ENCODE results near the gene MAP3K19. TPM values are rescaled to one million over a fixed set of nuclear protein-coding genes. Genes with fewer than 3 reads are reported as not detected.

Gene MAP3K19
- polyA plus RNA-seq, 4 donors, result 0.03 TPM; not detected in 3

DNA sequence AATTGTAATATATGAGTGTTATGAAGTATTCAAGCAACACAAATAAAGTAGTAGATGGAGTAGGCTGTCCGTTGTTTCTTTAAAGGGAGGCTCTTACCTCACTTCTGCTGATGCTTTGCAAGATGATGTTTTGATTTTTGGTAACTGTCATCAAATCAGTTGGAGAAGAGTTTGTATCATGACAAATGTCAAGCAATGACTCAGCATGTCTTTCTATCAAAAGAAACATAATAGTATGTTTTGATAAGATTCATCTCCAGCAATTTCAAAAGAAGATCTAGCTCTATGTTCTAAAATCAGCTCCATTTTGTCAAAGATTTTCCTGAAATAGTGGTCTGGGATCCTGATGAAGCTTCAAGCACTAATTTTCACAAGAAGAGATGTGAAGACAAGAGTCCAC lies 25.6 kb downstream of the MAP3K19 start:
- H3K36me3 ChIP-seq (ENCODE audit: control insufficient read depth in 3 of 3, insufficient read depth in 2 of 3, low read depth in 1 of 3, low read length in 3 of 3), result no peaks in the 10 kb centered on the region
- no peak overlapping the region for H3K27ac ChIP-seq (ENCODE audit: low read depth in 1 of 3, low read length in 2 of 3)
- DNase-seq (no peak), FAIRE-seq (no peak)
- H3K4me1 ChIP-seq (ENCODE audit: control insufficient read depth in 3 of 3, insufficient read depth in 2 of 3, low read depth in 1 of 3, low read length in 2 of 3), result no peaks in the 10 kb centered on the region
- no peak overlapping the region for H3K4me3 ChIP-seq (ENCODE audit: low read depth in 1 of 3, low read length in 3 of 3)
- H3K27me3 ChIP-seq (ENCODE audit: control insufficient read depth in 3 of 3, insufficient read depth in 3 of 3, low read length in 3 of 3), result no peaks in the 10 kb centered on the region
- 87 to 96% (median 94%) methylated on average over 1 of the region's 1 CpG for WGBS, 3 donors
- no peaks in the 10 kb centered on the region for H3K9me3 ChIP-seq (ENCODE audit: control insufficient read depth in 2 of 2, insufficient read depth in 1 of 2, low read depth in 1 of 2, low read length in 1 of 2)

DNA sequence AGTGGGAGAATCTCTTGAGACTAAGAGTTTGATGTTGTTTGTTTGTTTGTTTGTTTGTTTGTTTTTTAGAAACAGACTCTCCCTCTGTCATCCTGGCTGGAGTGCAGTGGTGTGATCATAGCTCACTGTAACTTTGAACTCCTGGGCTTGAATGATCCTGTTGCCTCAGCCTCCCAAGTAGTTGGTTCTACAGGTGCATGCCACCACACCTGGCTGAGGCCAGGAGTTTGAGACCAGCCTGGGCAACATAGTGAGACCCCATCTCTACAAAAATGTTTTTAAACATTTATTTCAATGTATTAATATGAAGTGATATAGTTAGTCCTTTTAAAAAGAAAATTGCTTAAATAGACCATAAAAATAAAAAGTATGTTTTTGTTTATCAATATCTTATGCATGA lies 35.6 kb downstream of the MAP3K19 start:
- H3K27ac ChIP-seq (ENCODE audit: low read depth in 1 of 3, low read length in 2 of 3), result no peak overlapping the region
- H3K27me3 ChIP-seq (ENCODE audit: control insufficient read depth in 3 of 3, insufficient read depth in 3 of 3, low read length in 3 of 3), result no peaks in the 10 kb centered on the region
- H3K9me3 ChIP-seq (ENCODE audit: control insufficient read depth in 2 of 2, insufficient read depth in 1 of 2, low read depth in 1 of 2, low read length in 1 of 2), result peaks cover 0 to 4% of the 10 kb centered on the region in 2 donors
- no peak overlapping the region for H3K4me3 ChIP-seq (ENCODE audit: low read depth in 1 of 3, low read length in 3 of 3)
- FAIRE-seq, result no peak
- DNase-seq, result no peak
- no peaks in the 10 kb centered on the region for H3K4me1 ChIP-seq (ENCODE audit: control insufficient read depth in 3 of 3, insufficient read depth in 2 of 3, low read depth in 1 of 3, low read length in 2 of 3)
- H3K36me3 ChIP-seq (ENCODE audit: control insufficient read depth in 3 of 3, insufficient read depth in 2 of 3, low read depth in 1 of 3, low read length in 3 of 3), result no peaks in the 10 kb centered on the region

DNA sequence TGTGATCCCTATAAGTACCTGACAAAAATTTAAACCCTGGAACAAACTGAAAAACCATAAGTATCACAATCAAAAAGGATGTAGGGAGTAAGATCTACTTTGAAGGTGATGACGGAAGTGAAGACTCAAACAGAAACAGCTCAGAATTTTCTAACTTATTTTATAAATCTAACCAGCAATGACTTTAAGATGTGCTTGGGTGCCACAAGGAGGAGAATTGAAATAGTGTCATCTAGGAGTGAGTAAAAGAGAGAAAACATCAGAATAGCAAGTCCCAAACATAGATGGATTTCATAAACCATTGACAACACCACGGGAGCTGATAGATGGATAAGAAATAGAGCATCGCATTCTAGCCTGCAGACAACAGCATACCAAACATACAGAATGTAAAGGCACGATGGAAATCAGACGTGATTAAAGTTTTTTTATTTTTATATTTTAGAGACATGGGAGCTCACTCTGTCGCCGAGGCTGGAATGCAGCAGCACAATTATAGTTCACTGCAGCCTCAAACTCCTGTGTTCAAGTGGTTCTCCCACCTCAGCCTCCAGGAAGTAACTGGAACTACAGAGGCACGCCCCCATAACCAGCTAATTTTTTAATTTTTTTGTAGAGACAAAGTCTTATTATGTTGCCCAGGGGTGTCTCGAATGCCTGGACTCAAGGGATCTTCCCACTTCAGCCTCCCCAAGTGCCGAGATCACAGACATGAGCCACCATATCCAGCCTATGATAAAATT lies 36.9 kb downstream of the MAP3K19 start:
- no peak for FAIRE-seq
- Histone ChIP-seq H3K27ac (ENCODE audit: low read depth in 1 of 3, low read length in 2 of 3) (no peak overlapping the region), H3K4me1 (ENCODE audit: control insufficient read depth in 3 of 3, insufficient read depth in 2 of 3, low read depth in 1 of 3, low read length in 2 of 3) (no peaks in the 10 kb centered on the region), H3K9me3 (ENCODE audit: control insufficient read depth in 2 of 2, insufficient read depth in 1 of 2, low read depth in 1 of 2, low read length in 1 of 2) (no peaks in the 10 kb centered on the region), H3K27me3 (ENCODE audit: control insufficient read depth in 3 of 3, insufficient read depth in 3 of 3, low read length in 3 of 3) (no peaks in the 10 kb centered on the region), H3K36me3 (ENCODE audit: control insufficient read depth in 3 of 3, insufficient read depth in 2 of 3, low read depth in 1 of 3, low read length in 3 of 3) (no peaks in the 10 kb centered on the region), H3K4me3 (ENCODE audit: low read depth in 1 of 3, low read length in 3 of 3) (no peak overlapping the region)
- no peak for DNase-seq
- WGBS, 3 donors, result 76 to 84% (median 82%) methylated on average over 10 of the region's 10 CpGs

DNA sequence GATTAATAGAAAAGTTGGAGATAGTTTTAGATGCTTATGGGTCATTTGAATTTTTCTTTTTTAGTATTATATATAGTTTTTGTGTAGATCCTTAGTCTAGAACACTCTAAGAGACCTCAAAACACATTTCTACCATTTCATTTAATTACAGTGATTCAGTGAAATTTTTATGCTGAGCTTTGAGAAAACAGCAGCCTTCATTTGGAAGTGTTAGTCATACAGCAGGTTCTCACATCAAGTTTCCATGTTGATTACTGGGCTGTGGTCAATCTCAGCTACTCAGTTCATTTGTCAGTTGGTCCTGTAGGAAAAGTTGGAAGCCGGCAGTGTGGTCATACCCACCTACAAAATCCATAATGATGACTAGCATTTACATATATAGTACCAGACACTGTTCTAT lies 37.9 kb downstream of the MAP3K19 start:
- peaks cover 0 to 8% (median 0%) of the 10 kb centered on the region in 3 donors for H3K27me3 ChIP-seq (ENCODE audit: control insufficient read depth in 3 of 3, insufficient read depth in 3 of 3, low read length in 3 of 3)
- no peaks in the 10 kb centered on the region for H3K9me3 ChIP-seq (ENCODE audit: control insufficient read depth in 2 of 2, insufficient read depth in 1 of 2, low read depth in 1 of 2, low read length in 1 of 2)
- WGBS, 3 donors, result 85 to 93% (median 93%) methylated on average over 1 of the region's 1 CpG
- DNase-seq (no peak), FAIRE-seq (no peak)
- H3K4me1 ChIP-seq (ENCODE audit: control insufficient read depth in 3 of 3, insufficient read depth in 2 of 3, low read depth in 1 of 3, low read length in 2 of 3), result no peaks in the 10 kb centered on the region
- no peak overlapping the region for H3K27ac ChIP-seq (ENCODE audit: low read depth in 1 of 3, low read length in 2 of 3)
- no peak overlapping the region for H3K4me3 ChIP-seq (ENCODE audit: low read depth in 1 of 3, low read length in 3 of 3)
- H3K36me3 ChIP-seq (ENCODE audit: control insufficient read depth in 3 of 3, insufficient read depth in 2 of 3, low read depth in 1 of 3, low read length in 3 of 3), result no peaks in the 10 kb centered on the region

DNA sequence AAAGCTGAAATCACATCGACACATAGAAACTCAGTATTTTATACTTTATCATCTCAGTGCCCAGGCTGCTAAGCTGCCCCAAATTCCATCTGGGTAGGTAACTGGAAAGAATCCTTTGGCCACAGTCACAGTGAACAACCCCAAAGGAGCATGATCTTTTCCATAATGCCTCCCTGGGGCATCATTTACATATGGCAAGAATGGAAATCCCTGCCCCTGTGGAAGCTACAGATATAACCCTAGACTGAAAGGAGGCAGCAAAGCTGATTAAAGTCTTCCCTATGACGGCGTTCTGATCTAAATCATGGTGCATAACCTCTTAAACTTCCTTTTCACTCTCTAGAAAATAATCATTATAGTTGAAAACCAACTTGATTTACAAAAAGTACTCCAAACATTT lies 41.5 kb downstream of the MAP3K19 start:
- FAIRE-seq (no peak), DNase-seq (no peak)
- no peaks in the 10 kb centered on the region for H3K36me3 ChIP-seq (ENCODE audit: control insufficient read depth in 3 of 3, insufficient read depth in 2 of 3, low read depth in 1 of 3, low read length in 3 of 3)
- peaks cover 0 to 8% (median 0%) of the 10 kb centered on the region in 3 donors for H3K27me3 ChIP-seq (ENCODE audit: control insufficient read depth in 3 of 3, insufficient read depth in 3 of 3, low read length in 3 of 3)
- H3K27ac ChIP-seq (ENCODE audit: low read depth in 1 of 3, low read length in 2 of 3), result no peak overlapping the region
- H3K9me3 ChIP-seq (ENCODE audit: control insufficient read depth in 2 of 2, insufficient read depth in 1 of 2, low read depth in 1 of 2, low read length in 1 of 2), result no peaks in the 10 kb centered on the region
- 65 to 69% (median 67%) methylated on average over 3 of the region's 3 CpGs for WGBS, 3 donors
- H3K4me3 ChIP-seq (ENCODE audit: low read depth in 1 of 3, low read length in 3 of 3), result no peak overlapping the region
- H3K4me1 ChIP-seq (ENCODE audit: control insufficient read depth in 3 of 3, insufficient read depth in 2 of 3, low read depth in 1 of 3, low read length in 2 of 3), result no peaks in the 10 kb centered on the region

DNA sequence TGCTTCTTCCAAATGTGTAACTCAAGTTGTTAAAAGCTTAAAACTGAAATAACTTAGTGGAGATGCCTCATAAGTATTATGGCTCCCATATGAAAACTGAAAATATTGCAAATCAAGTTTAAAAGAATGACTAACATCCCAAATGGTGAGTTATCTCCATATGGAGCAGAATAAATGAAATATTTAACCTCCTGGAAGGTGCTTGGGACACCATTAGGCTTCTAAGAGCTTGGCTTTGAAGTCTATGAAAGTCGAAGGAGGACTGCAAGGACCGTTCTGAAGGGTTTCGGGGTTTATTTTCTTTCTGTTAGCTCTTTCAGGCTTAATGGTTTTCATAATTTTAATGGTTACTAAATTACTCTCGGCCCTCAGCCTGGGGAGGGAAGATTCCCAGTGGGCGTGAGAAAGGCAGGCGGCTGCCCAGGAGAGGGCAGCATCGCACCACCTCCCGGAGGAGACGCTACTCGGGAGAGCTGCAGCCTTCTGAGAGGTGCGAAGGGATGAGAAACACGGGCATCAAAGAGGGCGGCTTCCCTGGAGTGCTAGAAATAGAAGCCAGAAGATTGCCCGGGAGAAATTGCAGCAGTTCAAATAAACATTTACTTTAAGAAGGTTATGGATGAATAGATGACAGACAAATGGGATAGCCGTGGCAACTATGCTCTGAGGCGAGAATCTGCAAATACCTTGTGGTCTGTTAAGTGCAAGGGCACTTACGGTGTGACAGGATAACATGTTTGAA lies 43.1 kb downstream of the MAP3K19 start:
- WGBS, 3 donors, result 9 to 13% (median 10%) methylated on average over 17 of the region's 17 CpGs
- peaks cover 0 to 8% (median 0%) of the 10 kb centered on the region in 3 donors for H3K27me3 ChIP-seq (ENCODE audit: control insufficient read depth in 3 of 3, insufficient read depth in 3 of 3, low read length in 3 of 3)
- DNase-seq (peak; percentile 68 to 81), FAIRE-seq (no peak)
- H3K27ac ChIP-seq (ENCODE audit: low read depth in 1 of 3, low read length in 2 of 3), result no peak overlapping the region
- H3K36me3 ChIP-seq (ENCODE audit: control insufficient read depth in 3 of 3, insufficient read depth in 2 of 3, low read depth in 1 of 3, low read length in 3 of 3), result no peaks in the 10 kb centered on the region
- H3K4me3 ChIP-seq (ENCODE audit: low read depth in 1 of 3, low read length in 3 of 3), result no peak overlapping the region
- no peaks in the 10 kb centered on the region for H3K9me3 ChIP-seq (ENCODE audit: control insufficient read depth in 2 of 2, insufficient read depth in 1 of 2, low read depth in 1 of 2, low read length in 1 of 2)
- peaks cover 0 to 2% (median 0%) of the 10 kb centered on the region in 3 donors for H3K4me1 ChIP-seq (ENCODE audit: control insufficient read depth in 3 of 3, insufficient read depth in 2 of 3, low read depth in 1 of 3, low read length in 2 of 3)

DNA sequence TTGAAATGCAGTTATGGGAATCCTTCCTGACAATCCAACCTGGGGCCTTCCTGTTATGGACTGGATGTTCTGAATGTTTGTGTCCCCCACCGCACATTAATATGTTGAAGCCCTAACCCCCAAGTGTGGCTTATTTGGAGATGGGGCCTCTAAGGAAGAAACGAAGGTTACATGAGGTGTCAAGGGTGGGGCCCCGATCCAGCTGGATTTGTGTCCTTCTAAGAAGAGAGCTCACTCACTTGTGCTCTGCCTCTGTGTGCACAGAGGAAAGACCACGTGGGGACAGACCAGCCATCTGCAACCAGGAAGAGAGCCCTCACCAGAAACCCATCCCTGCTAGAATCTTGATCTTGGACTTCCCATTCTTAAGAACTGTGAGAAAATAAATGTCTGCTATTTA lies 44.4 kb downstream of the MAP3K19 start:
- FAIRE-seq, result no peak
- 86 to 89% (median 87%) methylated on average over 4 of the region's 4 CpGs for WGBS, 3 donors
- DNase-seq, result no peak
- no peaks in the 10 kb centered on the region for H3K9me3 ChIP-seq (ENCODE audit: control insufficient read depth in 2 of 2, insufficient read depth in 1 of 2, low read depth in 1 of 2, low read length in 1 of 2)
- peaks cover 0 to 8% (median 0%) of the 10 kb centered on the region in 3 donors for H3K27me3 ChIP-seq (ENCODE audit: control insufficient read depth in 3 of 3, insufficient read depth in 3 of 3, low read length in 3 of 3)
- no peaks in the 10 kb centered on the region for H3K36me3 ChIP-seq (ENCODE audit: control insufficient read depth in 3 of 3, insufficient read depth in 2 of 3, low read depth in 1 of 3, low read length in 3 of 3)
- H3K4me1 ChIP-seq (ENCODE audit: control insufficient read depth in 3 of 3, insufficient read depth in 2 of 3, low read depth in 1 of 3, low read length in 2 of 3), result peaks cover 0 to 2% (median 0%) of the 10 kb centered on the region in 3 donors
- no peak overlapping the region for H3K4me3 ChIP-seq (ENCODE audit: low read depth in 1 of 3, low read length in 3 of 3)
- no peak overlapping the region for H3K27ac ChIP-seq (ENCODE audit: low read depth in 1 of 3, low read length in 2 of 3)

DNA sequence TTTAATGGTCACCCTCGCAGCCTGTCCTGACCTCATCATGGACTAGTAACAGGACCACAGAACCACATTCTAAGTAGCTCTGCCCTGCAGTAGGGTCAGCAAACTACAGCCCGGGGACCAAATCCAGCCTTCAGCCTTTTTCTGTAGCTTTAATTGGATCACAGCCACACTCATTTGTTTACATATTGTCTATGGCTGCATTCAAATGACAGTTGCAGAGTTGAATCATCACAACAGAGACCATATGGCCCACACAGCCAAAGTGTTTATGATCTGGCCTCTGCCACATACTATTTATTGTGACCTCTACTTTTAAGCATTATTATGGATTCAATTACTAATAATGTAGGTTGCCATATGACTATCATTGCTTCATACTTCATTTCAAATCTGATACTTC lies 47.7 kb downstream of the MAP3K19 start:
- H3K36me3 ChIP-seq (ENCODE audit: control insufficient read depth in 3 of 3, insufficient read depth in 2 of 3, low read depth in 1 of 3, low read length in 3 of 3), result no peaks in the 10 kb centered on the region
- no peak overlapping the region for H3K4me3 ChIP-seq (ENCODE audit: low read depth in 1 of 3, low read length in 3 of 3)
- H3K27me3 ChIP-seq (ENCODE audit: control insufficient read depth in 3 of 3, insufficient read depth in 3 of 3, low read length in 3 of 3), result peaks cover 0 to 2% (median 0%) of the 10 kb centered on the region in 3 donors
- H3K4me1 ChIP-seq (ENCODE audit: control insufficient read depth in 3 of 3, insufficient read depth in 2 of 3, low read depth in 1 of 3, low read length in 2 of 3), result peaks cover 0 to 2% (median 0%) of the 10 kb centered on the region in 3 donors
- 64 to 89% (median 88%) methylated on average over 2 of the region's 2 CpGs for WGBS, 3 donors
- no peak for DNase-seq
- no peaks in the 10 kb centered on the region for H3K9me3 ChIP-seq (ENCODE audit: control insufficient read depth in 2 of 2, insufficient read depth in 1 of 2, low read depth in 1 of 2, low read length in 1 of 2)
- no peak overlapping the region for H3K27ac ChIP-seq (ENCODE audit: low read depth in 1 of 3, low read length in 2 of 3)
- no peak for FAIRE-seq

Data from small intestine (tissue), 7 donors.